SK-N-MC (cell line): ENCODE measurements around the gene TMEFF2.

Experiments used
- EZH2 ChIP-seq: fragments of 200-600 bp; sonication (generic); IDR thresholded peaks from one replicate; pipeline ENCODE4 v1.6.1; 2017; ENCODE audit warnings: antibody characterized with exemption
- POLR2AphosphoS5 ChIP-seq: IDR thresholded peaks from 2 replicates; pipeline ENCODE4 v1.6.1; 2012; ENCODE audit warnings: mild to moderate bottlenecking, low read depth, low read length, borderline replicate concordance

DNA sequence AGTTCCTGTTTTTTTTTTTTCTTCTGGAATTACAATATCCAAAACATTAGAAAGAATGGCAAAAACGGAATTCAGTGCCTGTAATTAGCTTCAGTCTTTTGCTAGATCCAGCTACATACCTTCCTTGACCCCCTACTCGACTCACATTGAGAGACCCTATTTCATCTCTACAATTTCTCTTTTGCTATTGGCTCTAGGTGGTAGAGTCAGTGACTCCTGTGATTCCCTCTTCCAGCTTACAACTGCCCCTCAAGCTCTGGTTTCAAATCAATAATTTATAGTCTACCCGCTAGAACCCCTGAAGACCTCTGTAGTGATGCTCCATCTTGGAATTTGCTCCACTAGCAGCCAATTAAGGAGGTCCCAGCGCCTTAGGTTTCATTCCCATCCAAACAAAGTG lies 125.8 kb downstream of the TMEFF2 start:
- no peak for TF ChIP-seq POLR2AphosphoS5
- TF ChIP-seq EZH2, result no peak
